Smooth muscle cell (in vitro differentiated cells): ENCODE data around the gene MUC15. TPM values are rescaled to one million over a fixed set of nuclear protein-coding genes. Genes with fewer than 3 reads are reported as not detected.
A peak's percentile ranks its signal among the peaks of the same experiment; 100 is the strongest.

ENCODE experiments used
- DNase-seq: peaks from one replicate; lab custom pipeline; 2025; ENCODE audit not compliant: unreplicated experiment; lab: John Stamatoyannopoulos, UW
- H2AFZ ChIP-seq: fragments of 200-600 bp; sonication (generic); 2 replicates; pipeline ENCODE4 v1.6.0; 2016; ENCODE audit warnings: antibody characterized with exemption, low read depth, mild to moderate bottlenecking
- H3F3A ChIP-seq: fragments of 200-600 bp; sonication (generic); 2 replicates; pipeline ENCODE4 v1.6.0; 2017; ENCODE audit warnings: antibody characterized with exemption, low read depth
- H3K27ac ChIP-seq: fragments of 200-600 bp; sonication (generic); 2 replicates; pipeline ENCODE4 v1.5.1; 2016; ENCODE audit warnings: low read depth, mild to moderate bottlenecking
- H3K27me3 ChIP-seq: fragments of 200-600 bp; sonication (generic); 2 replicates; pipeline ENCODE4 v1.6.1; 2016; ENCODE audit warnings: low read depth, mild to moderate bottlenecking
- H3K36me3 ChIP-seq: fragments of 200-600 bp; sonication (generic); 2 replicates; pipeline ENCODE4 v1.5.1; 2016; ENCODE audit warnings: low read depth
- H3K4me1 ChIP-seq: fragments of 200-600 bp; sonication (generic); 2 replicates; pipeline ENCODE4 v1.5.1; 2016; ENCODE audit warnings: low read depth
- H3K4me2 ChIP-seq: fragments of 200-600 bp; sonication (generic); 2 replicates; pipeline ENCODE4 v1.6.0; 2016; ENCODE audit warnings: mild to moderate bottlenecking
- H3K4me3 ChIP-seq: fragments of 200-600 bp; sonication (generic); 2 replicates; pipeline ENCODE4 v1.5.1; 2016; ENCODE audit warnings: mild to moderate bottlenecking
- H3K79me2 ChIP-seq: fragments of 200-600 bp; sonication (generic); 2 replicates; pipeline ENCODE4 v1.6.0; 2016; ENCODE audit warnings: low read depth, mild to moderate bottlenecking
- H3K9ac ChIP-seq: fragments of 200-600 bp; sonication (generic); 2 replicates; pipeline ENCODE4 v1.6.0; 2016; ENCODE audit warnings: low read depth
- H3K9me3 ChIP-seq: fragments of 200-600 bp; sonication (generic); replicated peaks from 2 replicates; pipeline ENCODE4 v1.5.1; 2016; ENCODE audit warnings: low read depth
- H4K20me1 ChIP-seq: fragments of 200-600 bp; sonication (generic); 2 replicates; pipeline ENCODE4 v1.6.0; 2016; ENCODE audit warnings: low read depth
- WGBS: methylation state at CpG from one replicate; pipeline ENCODE4 v1.1.7; 2016; ENCODE audit warnings: low lambda C conversion rate; 5-methylcytosine and 5-hydroxymethylcytosine counted together
- polyA plus RNA-seq: library from polyadenylated mRNA; unstranded; fragments of >200 nt; fragmentation: Nextera tagmentation; extraction: Ambion mirVana; gene quantifications from 2 replicates; pipeline ENCODE4 v1.2.1, GENCODE V29; 2016
- total RNA-seq: library from RNA; depleted of rRNA; stranded (reverse); fragments of >200 nt; gene quantifications from 2 replicates; pipeline ENCODE4 v1.2.3, GENCODE V29; 2014
- TF ChIP-seq, protein P1 (sequence below): fragments of 200-600 bp; sonication (generic); IDR thresholded peaks from 2 replicates; pipeline ENCODE4 v1.5.1; 2017; ENCODE audit warnings: borderline replicate concordance, mild to moderate bottlenecking, antibody characterized with exemption; ENCODE audit not compliant: insufficient read depth, poor library complexity, severe bottlenecking

The MUC15 gene
- total and polyA plus RNA-seq, 2 experiments from 2014 or later: 0.26 to 3.2 TPM

DNA sequence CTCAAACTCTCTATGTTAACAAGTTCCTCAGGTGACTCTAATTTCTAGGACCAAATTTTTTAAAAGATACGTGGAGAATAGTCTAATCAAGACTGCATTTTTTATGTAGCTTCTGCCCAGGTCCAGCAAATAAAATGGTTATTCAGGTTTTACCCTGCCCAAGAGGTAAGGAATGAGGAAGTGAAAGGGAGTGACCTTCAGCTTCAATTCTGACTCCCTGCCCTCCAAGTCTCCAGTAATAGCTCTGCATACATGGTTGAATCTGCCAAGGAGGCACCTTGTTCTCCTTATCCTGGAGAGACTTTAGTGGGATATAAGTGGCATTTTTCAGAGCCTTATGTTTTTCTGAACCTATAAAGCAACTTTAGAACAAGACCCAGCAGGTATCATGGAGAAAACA is 15.5 kb downstream of the MUC15 start:
- 96% methylated on average over 1 of the region's 1 CpG for WGBS
- H3K36me3 ChIP-seq: no peaks in the 10 kb centered on the region
- no peaks in the 10 kb centered on the region for H3K79me2 ChIP-seq
- no peaks in the 10 kb centered on the region for H3K9me3 ChIP-seq
- no peak overlapping the region for H2AFZ ChIP-seq
- no peak for DNase-seq
- peaks cover 7% of the 10 kb centered on the region for H3K27me3 ChIP-seq
- no peaks in the 10 kb centered on the region for H3F3A ChIP-seq
- no peaks in the 10 kb centered on the region for H4K20me1 ChIP-seq
- H3K27ac ChIP-seq: no peak overlapping the region
- H3K4me1 ChIP-seq: no peaks in the 10 kb centered on the region
- no peak overlapping the region for H3K9ac ChIP-seq
- no peak overlapping the region for H3K4me3 ChIP-seq
- TF ChIP-seq, protein P1, sequence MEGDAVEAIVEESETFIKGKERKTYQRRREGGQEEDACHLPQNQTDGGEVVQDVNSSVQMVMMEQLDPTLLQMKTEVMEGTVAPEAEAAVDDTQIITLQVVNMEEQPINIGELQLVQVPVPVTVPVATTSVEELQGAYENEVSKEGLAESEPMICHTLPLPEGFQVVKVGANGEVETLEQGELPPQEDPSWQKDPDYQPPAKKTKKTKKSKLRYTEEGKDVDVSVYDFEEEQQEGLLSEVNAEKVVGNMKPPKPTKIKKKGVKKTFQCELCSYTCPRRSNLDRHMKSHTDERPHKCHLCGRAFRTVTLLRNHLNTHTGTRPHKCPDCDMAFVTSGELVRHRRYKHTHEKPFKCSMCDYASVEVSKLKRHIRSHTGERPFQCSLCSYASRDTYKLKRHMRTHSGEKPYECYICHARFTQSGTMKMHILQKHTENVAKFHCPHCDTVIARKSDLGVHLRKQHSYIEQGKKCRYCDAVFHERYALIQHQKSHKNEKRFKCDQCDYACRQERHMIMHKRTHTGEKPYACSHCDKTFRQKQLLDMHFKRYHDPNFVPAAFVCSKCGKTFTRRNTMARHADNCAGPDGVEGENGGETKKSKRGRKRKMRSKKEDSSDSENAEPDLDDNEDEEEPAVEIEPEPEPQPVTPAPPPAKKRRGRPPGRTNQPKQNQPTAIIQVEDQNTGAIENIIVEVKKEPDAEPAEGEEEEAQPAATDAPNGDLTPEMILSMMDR: no peak
- no peak overlapping the region for H3K4me2 ChIP-seq

DNA sequence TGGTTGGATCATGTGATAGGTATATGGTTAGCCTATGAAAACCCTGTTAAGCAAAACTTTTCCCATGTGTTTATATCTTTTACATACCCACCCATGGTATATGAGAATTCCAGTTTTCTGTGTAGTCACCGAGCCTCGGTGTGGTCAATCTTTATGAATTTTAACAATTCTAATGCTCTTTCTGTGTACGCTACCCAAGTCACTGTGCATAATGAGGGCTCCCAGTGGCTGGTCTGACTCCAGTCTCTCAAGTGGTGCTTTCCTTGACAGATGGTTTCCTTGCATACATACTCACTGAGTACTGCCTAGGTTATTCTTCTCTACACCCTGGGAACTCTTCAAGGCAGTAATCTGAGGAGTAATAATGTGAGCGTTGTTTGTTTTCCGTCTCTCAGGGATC is 17.6 kb downstream of the MUC15 start:
- TF ChIP-seq, protein P1: no peak

DNA sequence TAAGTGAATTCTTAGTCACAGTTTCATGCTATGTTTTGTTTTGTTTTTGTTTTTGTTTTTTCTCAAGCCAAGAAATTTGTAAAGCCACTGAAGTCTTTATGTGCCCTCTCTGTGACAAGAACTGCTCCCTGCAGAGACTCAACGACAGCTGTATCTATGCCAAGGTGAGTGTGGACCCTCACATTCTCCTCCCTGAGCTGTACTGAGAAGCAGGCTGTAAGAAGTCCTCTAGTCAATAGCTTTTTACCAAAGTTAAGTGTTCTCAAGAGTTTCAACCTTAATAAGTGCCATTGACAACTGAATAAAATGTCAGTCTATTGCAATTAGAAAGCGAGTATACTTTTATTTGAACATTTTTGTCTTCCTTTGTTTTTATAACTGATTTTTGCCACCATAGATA is 18.9 kb downstream of the MUC15 start:
- H2AFZ ChIP-seq: no peak overlapping the region
- no peak overlapping the region for H3K27ac ChIP-seq
- no peaks in the 10 kb centered on the region for H3K79me2 ChIP-seq
- H3K4me1 ChIP-seq: no peaks in the 10 kb centered on the region
- no peaks in the 10 kb centered on the region for H3K27me3 ChIP-seq
- no peaks in the 10 kb centered on the region for H3K36me3 ChIP-seq
- H3K9me3 ChIP-seq: no peaks in the 10 kb centered on the region
- no peaks in the 10 kb centered on the region for H4K20me1 ChIP-seq
- H3F3A ChIP-seq: no peaks in the 10 kb centered on the region
- H3K9ac ChIP-seq: no peak overlapping the region
- no peak overlapping the region for H3K4me3 ChIP-seq
- H3K4me2 ChIP-seq: no peak overlapping the region
- WGBS: 74% methylated on average over 2 of the region's 2 CpGs
- DNase-seq: no peak
- TF ChIP-seq, protein P1: no peak

More for the DNA sequence above, 17.6 kb downstream of the MUC15 start:
- WGBS: 84% methylated on average over 5 of the region's 5 CpGs
- Histone ChIP-seq H2AFZ (no peak overlapping the region), H4K20me1 (no peaks in the 10 kb centered on the region), H3F3A (no peaks in the 10 kb centered on the region), H3K4me3 (no peak overlapping the region), H3K4me1 (no peaks in the 10 kb centered on the region), H3K27me3 (no peaks in the 10 kb centered on the region), H3K27ac (no peak overlapping the region), H3K4me2 (no peak overlapping the region), H3K9ac (no peak overlapping the region), H3K36me3 (no peaks in the 10 kb centered on the region), H3K9me3 (no peaks in the 10 kb centered on the region), H3K79me2 (no peaks in the 10 kb centered on the region)
- DNase-seq: no peak

DNA sequence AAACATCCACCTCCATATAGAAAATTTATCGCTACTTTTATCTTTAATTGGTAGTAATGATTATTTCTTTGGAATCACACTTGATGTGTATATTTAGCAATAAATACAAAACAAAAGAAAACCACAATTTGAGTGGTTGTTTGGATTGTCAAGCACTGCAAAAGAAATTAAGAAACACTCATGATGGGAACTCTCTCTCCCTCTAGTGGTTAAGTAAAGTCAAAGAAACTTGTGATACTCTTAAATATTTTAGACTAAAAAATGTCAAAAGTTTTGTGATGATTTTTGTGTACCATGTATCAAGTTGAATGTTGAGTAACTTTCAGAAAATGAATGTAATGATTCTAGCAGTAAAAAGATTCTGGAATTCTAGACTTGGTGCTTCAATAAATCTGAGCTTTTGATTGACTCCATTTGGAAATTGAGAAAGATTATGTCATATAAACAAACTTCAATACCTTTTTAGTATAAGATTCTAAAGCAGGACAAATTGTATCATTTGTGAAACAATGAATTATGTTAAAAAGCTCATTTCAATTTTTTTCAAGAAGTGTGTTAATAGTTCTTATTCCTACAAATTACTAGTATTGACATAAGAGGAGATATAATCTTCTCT is 20.8 kb downstream of the MUC15 start:
- Histone ChIP-seq H3K9ac (no peak overlapping the region), H3K4me3 (no peak overlapping the region), H3K4me1 (no peaks in the 10 kb centered on the region), H3K27me3 (peaks cover 3% of the 10 kb centered on the region), H3K79me2 (no peaks in the 10 kb centered on the region), H3K4me2 (no peak overlapping the region), H3K9me3 (no peaks in the 10 kb centered on the region), H3K27ac (no peak overlapping the region), H2AFZ (no peak overlapping the region), H4K20me1 (no peaks in the 10 kb centered on the region), H3K36me3 (no peaks in the 10 kb centered on the region), H3F3A (no peaks in the 10 kb centered on the region)
- DNase-seq: no peak
- TF ChIP-seq, protein P1: peak; percentile 57
- WGBS: 12% methylated on average over 1 of the region's 1 CpG
